ENCODE data around the gene UBE2Z. TPM values are rescaled to one million over a fixed set of nuclear protein-coding genes. Genes with fewer than 3 reads are reported as not detected.

UBE2Z gene
- polyA plus RNA-seq, 1 donor from 2014 or later: 70.3 TPM

GRCh38 chr17:48912476-48912875 is 4.3 kb downstream of the UBE2Z start:
- Histone ChIP-seq H3K27me3 (ENCODE audit: insufficient read depth, low read depth, low read length) (no peaks in the 10 kb centered on the region), H3K27ac (ENCODE audit: low read length) (no peak overlapping the region), H3K9me3 (ENCODE audit: low read length) (no peaks in the 10 kb centered on the region), H3K9ac (ENCODE audit: low read length) (no peak overlapping the region), H4K20me1 (ENCODE audit: insufficient read depth) (no peaks in the 10 kb centered on the region), H3K9me2 (ENCODE audit: insufficient read depth, low read length) (no peaks in the 10 kb centered on the region), H3K4me2 (ENCODE audit: low read length) (no peak overlapping the region), H3K4me3 (ENCODE audit: low read length) (no peak overlapping the region), H2AFZ (ENCODE audit: low read depth, low read length) (no peak overlapping the region), H3K79me2 (replicated peaks; ENCODE audit: insufficient read depth, low read length) (peaks cover 40% of the 10 kb centered on the region), H3K36me3 (ENCODE audit: insufficient read depth, low read length) (no peaks in the 10 kb centered on the region), H3F3A (ENCODE audit: insufficient read depth, low read length, poor library complexity, severe bottlenecking) (no peaks in the 10 kb centered on the region)
- TF ChIP-seq EP300 (conservative IDR thresholded peaks at IDR 0.05; ENCODE audit: poor library complexity, severe bottlenecking) (no peak), SMC3 (conservative IDR thresholded peaks at IDR 0.05; ENCODE audit: poor library complexity) (no peak), POLR2AphosphoS5 (IDR thresholded peaks at IDR 0.05) (no peak), MXI1 (conservative IDR thresholded peaks at IDR 0.05; ENCODE audit: poor library complexity, severe bottlenecking) (no peak), TAF1 (IDR thresholded peaks at IDR 0.05; ENCODE audit: low read depth) (no peak), EZH2 (IDR thresholded peaks at IDR 0.05; ENCODE audit: borderline replicate concordance, insufficient read depth, low read length, poor library complexity, severe bottlenecking) (no peak), RAD21 (conservative IDR thresholded peaks at IDR 0.05) (no peak)
- TF ChIP-seq, protein P1, sequence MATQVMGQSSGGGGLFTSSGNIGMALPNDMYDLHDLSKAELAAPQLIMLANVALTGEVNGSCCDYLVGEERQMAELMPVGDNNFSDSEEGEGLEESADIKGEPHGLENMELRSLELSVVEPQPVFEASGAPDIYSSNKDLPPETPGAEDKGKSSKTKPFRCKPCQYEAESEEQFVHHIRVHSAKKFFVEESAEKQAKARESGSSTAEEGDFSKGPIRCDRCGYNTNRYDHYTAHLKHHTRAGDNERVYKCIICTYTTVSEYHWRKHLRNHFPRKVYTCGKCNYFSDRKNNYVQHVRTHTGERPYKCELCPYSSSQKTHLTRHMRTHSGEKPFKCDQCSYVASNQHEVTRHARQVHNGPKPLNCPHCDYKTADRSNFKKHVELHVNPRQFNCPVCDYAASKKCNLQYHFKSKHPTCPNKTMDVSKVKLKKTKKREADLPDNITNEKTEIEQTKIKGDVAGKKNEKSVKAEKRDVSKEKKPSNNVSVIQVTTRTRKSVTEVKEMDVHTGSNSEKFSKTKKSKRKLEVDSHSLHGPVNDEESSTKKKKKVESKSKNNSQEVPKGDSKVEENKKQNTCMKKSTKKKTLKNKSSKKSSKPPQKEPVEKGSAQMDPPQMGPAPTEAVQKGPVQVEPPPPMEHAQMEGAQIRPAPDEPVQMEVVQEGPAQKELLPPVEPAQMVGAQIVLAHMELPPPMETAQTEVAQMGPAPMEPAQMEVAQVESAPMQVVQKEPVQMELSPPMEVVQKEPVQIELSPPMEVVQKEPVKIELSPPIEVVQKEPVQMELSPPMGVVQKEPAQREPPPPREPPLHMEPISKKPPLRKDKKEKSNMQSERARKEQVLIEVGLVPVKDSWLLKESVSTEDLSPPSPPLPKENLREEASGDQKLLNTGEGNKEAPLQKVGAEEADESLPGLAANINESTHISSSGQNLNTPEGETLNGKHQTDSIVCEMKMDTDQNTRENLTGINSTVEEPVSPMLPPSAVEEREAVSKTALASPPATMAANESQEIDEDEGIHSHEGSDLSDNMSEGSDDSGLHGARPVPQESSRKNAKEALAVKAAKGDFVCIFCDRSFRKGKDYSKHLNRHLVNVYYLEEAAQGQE (IDR thresholded peaks at IDR 0.05; ENCODE audit: borderline replicate concordance): no peak
- TF ChIP-seq, protein P2, sequence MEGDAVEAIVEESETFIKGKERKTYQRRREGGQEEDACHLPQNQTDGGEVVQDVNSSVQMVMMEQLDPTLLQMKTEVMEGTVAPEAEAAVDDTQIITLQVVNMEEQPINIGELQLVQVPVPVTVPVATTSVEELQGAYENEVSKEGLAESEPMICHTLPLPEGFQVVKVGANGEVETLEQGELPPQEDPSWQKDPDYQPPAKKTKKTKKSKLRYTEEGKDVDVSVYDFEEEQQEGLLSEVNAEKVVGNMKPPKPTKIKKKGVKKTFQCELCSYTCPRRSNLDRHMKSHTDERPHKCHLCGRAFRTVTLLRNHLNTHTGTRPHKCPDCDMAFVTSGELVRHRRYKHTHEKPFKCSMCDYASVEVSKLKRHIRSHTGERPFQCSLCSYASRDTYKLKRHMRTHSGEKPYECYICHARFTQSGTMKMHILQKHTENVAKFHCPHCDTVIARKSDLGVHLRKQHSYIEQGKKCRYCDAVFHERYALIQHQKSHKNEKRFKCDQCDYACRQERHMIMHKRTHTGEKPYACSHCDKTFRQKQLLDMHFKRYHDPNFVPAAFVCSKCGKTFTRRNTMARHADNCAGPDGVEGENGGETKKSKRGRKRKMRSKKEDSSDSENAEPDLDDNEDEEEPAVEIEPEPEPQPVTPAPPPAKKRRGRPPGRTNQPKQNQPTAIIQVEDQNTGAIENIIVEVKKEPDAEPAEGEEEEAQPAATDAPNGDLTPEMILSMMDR (IDR thresholded peaks at IDR 0.05; ENCODE audit: poor library complexity, severe bottlenecking): no peak

DNA sequence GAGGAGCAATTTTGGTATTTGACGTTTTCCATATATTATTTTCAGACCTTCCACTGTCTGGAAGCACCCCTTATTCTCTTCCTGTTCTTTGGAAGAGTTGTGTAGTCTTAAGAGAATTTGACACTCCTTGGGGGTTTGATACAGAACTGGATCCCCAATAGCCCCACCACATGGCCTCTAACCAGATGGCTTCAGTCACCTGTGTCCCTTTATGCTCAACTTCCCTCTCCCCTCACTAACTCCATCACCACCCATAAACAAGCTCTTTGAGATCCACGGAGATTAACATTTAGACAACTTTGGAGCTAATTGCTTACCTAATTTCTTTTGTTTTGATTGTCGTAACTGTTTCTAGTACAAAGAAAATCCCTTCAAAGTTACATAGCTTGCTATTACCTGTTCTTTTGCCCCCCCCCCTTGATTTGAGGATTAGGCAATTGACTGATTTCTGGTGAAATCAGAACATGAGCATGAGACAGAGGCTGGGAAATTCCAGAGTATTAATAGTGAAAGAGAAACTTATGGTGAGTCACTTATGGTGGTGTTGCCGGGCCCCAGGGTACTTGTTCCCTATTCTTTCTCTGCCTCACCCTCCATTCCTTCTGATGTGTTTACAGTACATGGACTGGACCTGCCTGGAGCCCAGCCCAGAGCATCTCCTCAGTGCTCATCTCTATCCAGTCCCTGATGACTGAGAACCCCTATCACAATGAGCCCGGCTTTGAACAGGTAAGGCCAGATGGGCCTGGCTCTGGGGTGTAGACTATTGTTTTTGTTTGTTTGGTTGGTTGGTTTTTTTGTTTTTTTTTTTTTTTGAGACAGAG is 7.5 kb downstream of the UBE2Z start:
- Histone ChIP-seq H3K4me2 (ENCODE audit: low read length) (no peak overlapping the region), H3K9me3 (ENCODE audit: low read length) (no peaks in the 10 kb centered on the region), H2AFZ (ENCODE audit: low read depth, low read length) (no peak overlapping the region), H3K9ac (ENCODE audit: low read length) (no peak overlapping the region), H3K79me2 (replicated peaks; ENCODE audit: insufficient read depth, low read length) (peaks cover 26% of the 10 kb centered on the region), H3K27ac (ENCODE audit: low read length) (no peak overlapping the region), H3K27me3 (ENCODE audit: insufficient read depth, low read depth, low read length) (no peaks in the 10 kb centered on the region), H3K9me2 (ENCODE audit: insufficient read depth, low read length) (no peaks in the 10 kb centered on the region), H3F3A (ENCODE audit: insufficient read depth, low read length, poor library complexity, severe bottlenecking) (no peaks in the 10 kb centered on the region), H4K20me1 (ENCODE audit: insufficient read depth) (no peaks in the 10 kb centered on the region), H3K4me3 (ENCODE audit: low read length) (no peak overlapping the region), H3K36me3 (ENCODE audit: insufficient read depth, low read length) (no peaks in the 10 kb centered on the region)
- TF ChIP-seq TAF1 (IDR thresholded peaks at IDR 0.05; ENCODE audit: low read depth) (no peak), RAD21 (conservative IDR thresholded peaks at IDR 0.05) (no peak), SMC3 (conservative IDR thresholded peaks at IDR 0.05; ENCODE audit: poor library complexity) (no peak), MXI1 (conservative IDR thresholded peaks at IDR 0.05; ENCODE audit: poor library complexity, severe bottlenecking) (no peak), EZH2 (IDR thresholded peaks at IDR 0.05; ENCODE audit: borderline replicate concordance, insufficient read depth, low read length, poor library complexity, severe bottlenecking) (no peak), POLR2AphosphoS5 (IDR thresholded peaks at IDR 0.05) (no peak), EP300 (conservative IDR thresholded peaks at IDR 0.05; ENCODE audit: poor library complexity, severe bottlenecking) (no peak)
- TF ChIP-seq, protein P1 (IDR thresholded peaks at IDR 0.05; ENCODE audit: borderline replicate concordance): no peak
- TF ChIP-seq, protein P2 (IDR thresholded peaks at IDR 0.05; ENCODE audit: poor library complexity, severe bottlenecking): no peak

All from neural cell (in vitro differentiated cells).